Measurements from ENCODE around the gene EIF4G3.

EIF4G3 gene

DNA sequence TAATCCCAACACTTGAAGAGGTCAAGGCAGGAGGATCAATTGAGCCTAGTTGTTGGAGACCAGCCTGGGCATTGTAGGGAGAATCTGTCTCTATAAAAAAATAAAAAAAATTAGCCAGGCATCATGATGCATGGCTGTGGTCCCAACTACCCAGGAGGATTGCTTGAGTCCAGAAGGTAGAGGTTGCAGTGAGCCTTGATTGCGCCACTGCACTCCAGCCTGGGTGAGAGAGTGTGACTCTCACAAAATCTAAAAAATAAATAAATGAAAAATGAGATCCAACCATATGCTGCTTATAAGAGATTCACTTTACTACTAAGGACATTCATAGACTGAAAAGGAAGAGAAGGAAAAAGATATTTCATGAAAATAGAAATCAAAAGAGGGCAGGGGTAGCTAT, 342.5 kb downstream of the EIF4G3 start:
- TF ChIP-seq CSDC2 (CRISPR knock-in tag; IDR thresholded peaks at IDR 0.05) (no peak), ZFP30 (CRISPR knock-in tag; IDR thresholded peaks at IDR 0.05) (no peak)
- no peak for ATAC-seq

DNA sequence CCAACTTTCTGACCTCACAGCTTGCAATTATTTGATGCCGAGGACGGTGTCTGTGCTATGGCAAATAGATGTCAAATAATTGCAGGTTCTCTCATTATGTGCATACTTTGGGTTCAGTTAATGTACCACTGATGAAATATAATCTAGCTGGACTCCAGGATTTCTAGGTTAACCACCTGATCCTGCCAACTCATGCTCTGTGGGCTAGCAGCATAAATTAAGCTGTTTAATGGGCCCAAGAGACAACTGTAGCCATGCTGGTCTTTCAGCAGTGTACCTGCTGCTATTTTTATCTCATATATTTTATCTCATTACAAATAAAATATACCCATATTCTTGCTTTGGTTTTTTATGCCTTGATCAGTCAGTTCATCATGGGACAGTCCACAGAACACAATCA, 346.3 kb downstream of the EIF4G3 start:
- TF ChIP-seq ZC3H10 (CRISPR knock-in tag; IDR thresholded peaks at IDR 0.05) (no peak), BACH2 (CRISPR knock-in tag; IDR thresholded peaks at IDR 0.05; ENCODE audit: borderline replicate concordance) (no peak), RARB (CRISPR knock-in tag; IDR thresholded peaks at IDR 0.05) (no peak), ZFP3 (CRISPR knock-in tag; IDR thresholded peaks at IDR 0.05) (no peak), ISL1 (CRISPR knock-in tag; IDR thresholded peaks at IDR 0.05) (no peak), GLIS3 (CRISPR knock-in tag; IDR thresholded peaks at IDR 0.05) (no peak), SNAI2 (CRISPR knock-in tag; IDR thresholded peaks at IDR 0.05) (no peak), ZNF70 (CRISPR knock-in tag; IDR thresholded peaks at IDR 0.05) (no peak), ZFP30 (CRISPR knock-in tag; IDR thresholded peaks at IDR 0.05) (no peak), PPARA (CRISPR knock-in tag; IDR thresholded peaks at IDR 0.05; ENCODE audit: borderline replicate concordance) (no peak), TCF4 (CRISPR knock-in tag; IDR thresholded peaks at IDR 0.05; ENCODE audit: borderline replicate concordance) (no peak)
- TF ChIP-seq, protein P1, sequence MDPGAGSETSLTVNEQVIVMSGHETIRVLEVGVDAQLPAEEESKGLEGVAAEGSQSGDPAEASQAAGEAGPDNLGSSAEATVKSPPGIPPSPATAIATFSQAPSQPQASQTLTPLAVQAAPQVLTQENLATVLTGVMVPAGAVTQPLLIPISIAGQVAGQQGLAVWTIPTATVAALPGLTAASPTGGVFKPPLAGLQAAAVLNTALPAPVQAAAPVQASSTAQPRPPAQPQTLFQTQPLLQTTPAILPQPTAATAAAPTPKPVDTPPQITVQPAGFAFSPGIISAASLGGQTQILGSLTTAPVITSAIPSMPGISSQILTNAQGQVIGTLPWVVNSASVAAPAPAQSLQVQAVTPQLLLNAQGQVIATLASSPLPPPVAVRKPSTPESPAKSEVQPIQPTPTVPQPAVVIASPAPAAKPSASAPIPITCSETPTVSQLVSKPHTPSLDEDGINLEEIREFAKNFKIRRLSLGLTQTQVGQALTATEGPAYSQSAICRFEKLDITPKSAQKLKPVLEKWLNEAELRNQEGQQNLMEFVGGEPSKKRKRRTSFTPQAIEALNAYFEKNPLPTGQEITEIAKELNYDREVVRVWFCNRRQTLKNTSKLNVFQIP (CRISPR knock-in tag; IDR thresholded peaks at IDR 0.05; ENCODE audit: borderline replicate concordance, low read depth): no peak
- TF ChIP-seq, protein P2, sequence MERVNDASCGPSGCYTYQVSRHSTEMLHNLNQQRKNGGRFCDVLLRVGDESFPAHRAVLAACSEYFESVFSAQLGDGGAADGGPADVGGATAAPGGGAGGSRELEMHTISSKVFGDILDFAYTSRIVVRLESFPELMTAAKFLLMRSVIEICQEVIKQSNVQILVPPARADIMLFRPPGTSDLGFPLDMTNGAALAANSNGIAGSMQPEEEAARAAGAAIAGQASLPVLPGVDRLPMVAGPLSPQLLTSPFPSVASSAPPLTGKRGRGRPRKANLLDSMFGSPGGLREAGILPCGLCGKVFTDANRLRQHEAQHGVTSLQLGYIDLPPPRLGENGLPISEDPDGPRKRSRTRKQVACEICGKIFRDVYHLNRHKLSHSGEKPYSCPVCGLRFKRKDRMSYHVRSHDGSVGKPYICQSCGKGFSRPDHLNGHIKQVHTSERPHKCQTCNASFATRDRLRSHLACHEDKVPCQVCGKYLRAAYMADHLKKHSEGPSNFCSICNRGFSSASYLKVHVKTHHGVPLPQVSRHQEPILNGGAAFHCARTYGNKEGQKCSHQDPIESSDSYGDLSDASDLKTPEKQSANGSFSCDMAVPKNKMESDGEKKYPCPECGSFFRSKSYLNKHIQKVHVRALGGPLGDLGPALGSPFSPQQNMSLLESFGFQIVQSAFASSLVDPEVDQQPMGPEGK (CRISPR knock-in tag; IDR thresholded peaks at IDR 0.05; ENCODE audit: borderline replicate concordance): no peak
- TF ChIP-seq, protein P3, sequence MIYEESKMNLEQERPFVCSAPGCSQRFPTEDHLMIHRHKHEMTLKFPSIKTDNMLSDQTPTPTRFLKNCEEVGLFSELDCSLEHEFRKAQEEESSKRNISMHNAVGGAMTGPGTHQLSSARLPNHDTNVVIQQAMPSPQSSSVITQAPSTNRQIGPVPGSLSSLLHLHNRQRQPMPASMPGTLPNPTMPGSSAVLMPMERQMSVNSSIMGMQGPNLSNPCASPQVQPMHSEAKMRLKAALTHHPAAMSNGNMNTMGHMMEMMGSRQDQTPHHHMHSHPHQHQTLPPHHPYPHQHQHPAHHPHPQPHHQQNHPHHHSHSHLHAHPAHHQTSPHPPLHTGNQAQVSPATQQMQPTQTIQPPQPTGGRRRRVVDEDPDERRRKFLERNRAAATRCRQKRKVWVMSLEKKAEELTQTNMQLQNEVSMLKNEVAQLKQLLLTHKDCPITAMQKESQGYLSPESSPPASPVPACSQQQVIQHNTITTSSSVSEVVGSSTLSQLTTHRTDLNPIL (CRISPR knock-in tag; IDR thresholded peaks at IDR 0.05; ENCODE audit: low read depth): no peak
- ATAC-seq: no peak

DNA sequence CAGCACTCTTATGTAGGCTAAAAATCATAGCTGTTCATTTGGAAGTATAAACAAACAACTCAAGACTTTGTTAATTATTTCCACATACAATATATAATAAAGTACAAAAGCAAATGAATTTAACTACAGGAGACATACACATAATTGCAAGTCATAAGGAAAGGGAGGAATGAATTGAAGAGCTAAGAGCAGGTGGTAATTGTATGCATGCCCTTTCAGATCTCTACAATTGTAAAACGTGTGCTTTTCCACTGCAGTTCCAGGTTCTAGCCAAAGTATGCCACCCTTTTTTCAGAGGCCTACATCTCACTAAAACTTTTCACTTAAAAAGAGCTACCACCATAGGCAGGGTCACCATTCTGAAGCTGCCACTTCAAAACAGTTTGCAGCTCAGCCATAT, 346.8 kb downstream of the EIF4G3 start:
- ATAC-seq: no peak
- TF ChIP-seq ZNF70 (CRISPR knock-in tag; IDR thresholded peaks at IDR 0.05) (no peak), ZFP30 (CRISPR knock-in tag; IDR thresholded peaks at IDR 0.05) (no peak), GLIS3 (CRISPR knock-in tag; IDR thresholded peaks at IDR 0.05) (no peak), ISL1 (CRISPR knock-in tag; IDR thresholded peaks at IDR 0.05) (no peak), RARB (CRISPR knock-in tag; IDR thresholded peaks at IDR 0.05) (no peak), CSDC2 (CRISPR knock-in tag; IDR thresholded peaks at IDR 0.05) (no peak), ZFP3 (CRISPR knock-in tag; IDR thresholded peaks at IDR 0.05) (no peak), ARNTL (CRISPR knock-in tag; IDR thresholded peaks at IDR 0.05; ENCODE audit: borderline replicate concordance, low read depth) (no peak), ZNF565 (CRISPR knock-in tag; conservative IDR thresholded peaks at IDR 0.05; ENCODE audit: low read depth) (no peak), ESRRG (CRISPR knock-in tag; IDR thresholded peaks at IDR 0.05) (no peak)
- TF ChIP-seq, protein P1 (CRISPR knock-in tag; IDR thresholded peaks at IDR 0.05; ENCODE audit: borderline replicate concordance, low read depth): no peak
- TF ChIP-seq, protein P4, sequence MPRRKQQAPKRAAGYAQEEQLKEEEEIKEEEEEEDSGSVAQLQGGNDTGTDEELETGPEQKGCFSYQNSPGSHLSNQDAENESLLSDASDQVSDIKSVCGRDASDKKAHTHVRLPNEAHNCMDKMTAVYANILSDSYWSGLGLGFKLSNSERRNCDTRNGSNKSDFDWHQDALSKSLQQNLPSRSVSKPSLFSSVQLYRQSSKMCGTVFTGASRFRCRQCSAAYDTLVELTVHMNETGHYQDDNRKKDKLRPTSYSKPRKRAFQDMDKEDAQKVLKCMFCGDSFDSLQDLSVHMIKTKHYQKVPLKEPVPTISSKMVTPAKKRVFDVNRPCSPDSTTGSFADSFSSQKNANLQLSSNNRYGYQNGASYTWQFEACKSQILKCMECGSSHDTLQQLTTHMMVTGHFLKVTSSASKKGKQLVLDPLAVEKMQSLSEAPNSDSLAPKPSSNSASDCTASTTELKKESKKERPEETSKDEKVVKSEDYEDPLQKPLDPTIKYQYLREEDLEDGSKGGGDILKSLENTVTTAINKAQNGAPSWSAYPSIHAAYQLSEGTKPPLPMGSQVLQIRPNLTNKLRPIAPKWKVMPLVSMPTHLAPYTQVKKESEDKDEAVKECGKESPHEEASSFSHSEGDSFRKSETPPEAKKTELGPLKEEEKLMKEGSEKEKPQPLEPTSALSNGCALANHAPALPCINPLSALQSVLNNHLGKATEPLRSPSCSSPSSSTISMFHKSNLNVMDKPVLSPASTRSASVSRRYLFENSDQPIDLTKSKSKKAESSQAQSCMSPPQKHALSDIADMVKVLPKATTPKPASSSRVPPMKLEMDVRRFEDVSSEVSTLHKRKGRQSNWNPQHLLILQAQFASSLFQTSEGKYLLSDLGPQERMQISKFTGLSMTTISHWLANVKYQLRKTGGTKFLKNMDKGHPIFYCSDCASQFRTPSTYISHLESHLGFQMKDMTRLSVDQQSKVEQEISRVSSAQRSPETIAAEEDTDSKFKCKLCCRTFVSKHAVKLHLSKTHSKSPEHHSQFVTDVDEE (CRISPR knock-in tag; IDR thresholded peaks at IDR 0.05): no peak
- TF ChIP-seq, protein P3 (CRISPR knock-in tag; IDR thresholded peaks at IDR 0.05; ENCODE audit: low read depth): no peak
- TF ChIP-seq, protein P5, sequence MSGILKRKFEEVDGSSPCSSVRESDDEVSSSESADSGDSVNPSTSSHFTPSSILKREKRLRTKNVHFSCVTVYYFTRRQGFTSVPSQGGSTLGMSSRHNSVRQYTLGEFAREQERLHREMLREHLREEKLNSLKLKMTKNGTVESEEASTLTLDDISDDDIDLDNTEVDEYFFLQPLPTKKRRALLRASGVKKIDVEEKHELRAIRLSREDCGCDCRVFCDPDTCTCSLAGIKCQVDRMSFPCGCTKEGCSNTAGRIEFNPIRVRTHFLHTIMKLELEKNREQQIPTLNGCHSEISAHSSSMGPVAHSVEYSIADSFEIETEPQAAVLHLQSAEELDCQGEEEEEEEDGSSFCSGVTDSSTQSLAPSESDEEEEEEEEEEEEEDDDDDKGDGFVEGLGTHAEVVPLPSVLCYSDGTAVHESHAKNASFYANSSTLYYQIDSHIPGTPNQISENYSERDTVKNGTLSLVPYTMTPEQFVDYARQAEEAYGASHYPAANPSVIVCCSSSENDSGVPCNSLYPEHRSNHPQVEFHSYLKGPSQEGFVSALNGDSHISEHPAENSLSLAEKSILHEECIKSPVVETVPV (CRISPR knock-in tag; IDR thresholded peaks at IDR 0.05): no peak
